Activated T-helper 1 cell treated with anti-CD3 and anti-CD28 coated beads, Interleukin-2, amount 50 U/mL, for 16 hours (primary cell): ENCODE results near the gene ZFYVE28.

Experiments
- DNase-seq, 2 donors: peaks; one replicate each; pipeline ENCODE4 v3.0.0-alpha.2; 2020; ENCODE audit warnings: low read depth in 1 of 2, low spot score in 1 of 2

Gene ZFYVE28

DNA sequence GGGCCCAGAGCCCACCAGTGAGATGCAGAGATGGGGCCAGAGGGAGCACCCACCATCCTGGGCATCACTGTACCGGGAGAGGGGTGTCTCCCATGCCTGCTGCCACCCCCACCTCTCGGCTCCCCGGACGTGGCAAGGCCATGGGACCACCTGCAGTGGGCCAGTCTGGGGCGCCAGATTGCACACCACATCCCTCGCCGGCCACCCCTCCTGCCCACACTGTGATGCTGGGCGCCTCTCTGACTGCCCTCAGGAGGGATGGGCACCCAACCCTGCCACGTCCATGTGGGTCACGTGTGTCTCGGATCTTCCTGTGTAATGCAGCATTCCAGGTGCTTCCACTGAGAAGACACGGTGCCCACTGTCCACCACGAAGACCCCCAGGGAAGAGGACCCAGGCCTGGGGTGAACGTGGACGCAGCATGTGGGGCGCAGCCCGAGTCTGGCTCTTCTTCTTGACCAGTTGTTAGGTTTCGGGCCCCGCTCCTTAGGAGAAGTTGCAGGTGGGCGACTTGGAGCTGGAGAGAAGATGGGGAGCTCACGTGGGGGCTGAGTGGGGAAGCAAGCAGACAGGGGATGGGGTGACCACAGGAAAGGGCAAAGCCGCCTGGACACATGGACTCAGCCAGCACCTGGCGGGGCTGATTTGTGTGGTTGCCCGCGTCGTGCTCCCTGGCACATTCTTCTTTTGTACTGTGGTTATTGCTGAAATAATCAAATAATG is 47.7 kb downstream of the ZFYVE28 start:
- no peak for DNase-seq

GRCh38 chr4:2368746-2369437 is 49.6 kb downstream of the ZFYVE28 start:
- no peak for DNase-seq

GRCh38 chr4:2367626-2368025 is 50.8 kb downstream of the ZFYVE28 start:
- DNase-seq = no peak

GRCh38 chr4:2366252-2367192 is 51.9 kb downstream of the ZFYVE28 start:
- no peak for DNase-seq

DNA sequence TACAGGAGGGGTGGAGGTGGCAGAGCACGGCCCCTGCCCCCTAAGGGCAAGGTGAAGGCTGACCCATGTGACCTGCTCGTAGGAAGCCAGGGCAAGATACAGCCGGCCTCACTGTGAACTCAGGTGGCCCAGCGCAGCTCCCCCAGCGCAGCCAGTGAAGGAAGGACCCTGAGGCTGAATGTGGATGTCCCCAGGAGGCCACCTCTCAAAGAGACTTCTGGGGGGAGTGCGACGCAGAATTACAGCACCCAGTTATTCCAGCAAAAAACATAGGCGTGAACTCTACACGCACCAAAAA is 52.6 kb downstream of the ZFYVE28 start:
- no peak for DNase-seq

- no peak for DNase-seq
Observed at GRCh38 chr4:2365054-2365912, 53.2 kb downstream of the ZFYVE28 start.

DNA sequence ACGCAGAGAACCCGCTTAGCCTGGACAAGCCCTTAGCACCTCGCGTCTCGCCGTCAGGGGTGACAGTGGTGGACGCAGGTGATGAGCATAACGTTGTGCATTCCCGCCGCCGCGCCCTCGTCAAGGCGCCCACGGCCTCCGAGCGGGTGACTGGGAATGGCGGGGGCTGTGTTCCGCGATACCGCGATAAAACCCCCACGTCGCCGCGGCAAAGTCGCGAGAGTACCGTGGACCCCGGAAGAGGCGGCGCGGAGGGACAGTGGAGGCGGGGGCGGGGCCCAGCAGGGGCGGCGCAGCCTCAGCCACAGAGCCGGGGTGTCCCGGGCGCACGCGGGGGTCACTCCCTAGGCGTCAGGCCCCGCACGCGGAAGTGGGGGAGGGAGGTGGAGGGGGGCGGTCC is 53.8 kb downstream of the ZFYVE28 start:
- peak; percentile 41 to 52 for DNase-seq

GRCh38 chr4:2363951-2364653 is 54.3 kb downstream of the ZFYVE28 start:
- DNase-seq = no peak

DNA sequence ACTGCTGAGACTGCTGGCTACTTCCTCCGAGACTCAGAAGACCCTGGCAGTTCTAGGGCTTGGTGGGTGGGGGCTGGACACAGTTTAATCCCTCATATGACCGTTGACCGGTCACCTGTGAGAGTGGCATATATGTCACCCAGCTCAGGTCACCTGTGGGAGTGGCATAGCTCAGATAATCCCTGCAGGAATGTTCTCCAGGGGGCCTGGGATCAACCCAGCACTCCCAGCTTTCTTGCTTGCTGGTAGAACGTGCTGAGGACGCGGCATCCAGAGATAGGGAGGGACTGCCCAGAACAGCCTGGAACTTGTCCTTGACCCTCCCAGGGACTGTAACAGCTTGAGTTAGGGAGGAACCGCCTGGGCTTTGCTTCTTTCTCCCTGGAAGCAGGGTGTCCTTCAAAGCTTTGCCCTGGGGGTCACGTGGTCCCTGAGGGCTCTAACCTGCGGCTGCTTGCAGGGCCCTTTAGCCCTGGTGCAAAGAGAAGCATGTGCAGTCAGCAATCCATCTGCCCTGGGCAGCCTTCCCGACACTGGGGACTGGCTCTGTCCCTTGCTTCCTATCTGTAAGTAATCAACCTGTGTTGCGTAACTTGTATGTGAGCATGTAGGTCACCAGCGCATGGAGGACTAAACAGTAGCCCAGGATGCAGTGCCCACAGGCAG is 55.3 kb downstream of the ZFYVE28 start:
- no peak for DNase-seq

DNA sequence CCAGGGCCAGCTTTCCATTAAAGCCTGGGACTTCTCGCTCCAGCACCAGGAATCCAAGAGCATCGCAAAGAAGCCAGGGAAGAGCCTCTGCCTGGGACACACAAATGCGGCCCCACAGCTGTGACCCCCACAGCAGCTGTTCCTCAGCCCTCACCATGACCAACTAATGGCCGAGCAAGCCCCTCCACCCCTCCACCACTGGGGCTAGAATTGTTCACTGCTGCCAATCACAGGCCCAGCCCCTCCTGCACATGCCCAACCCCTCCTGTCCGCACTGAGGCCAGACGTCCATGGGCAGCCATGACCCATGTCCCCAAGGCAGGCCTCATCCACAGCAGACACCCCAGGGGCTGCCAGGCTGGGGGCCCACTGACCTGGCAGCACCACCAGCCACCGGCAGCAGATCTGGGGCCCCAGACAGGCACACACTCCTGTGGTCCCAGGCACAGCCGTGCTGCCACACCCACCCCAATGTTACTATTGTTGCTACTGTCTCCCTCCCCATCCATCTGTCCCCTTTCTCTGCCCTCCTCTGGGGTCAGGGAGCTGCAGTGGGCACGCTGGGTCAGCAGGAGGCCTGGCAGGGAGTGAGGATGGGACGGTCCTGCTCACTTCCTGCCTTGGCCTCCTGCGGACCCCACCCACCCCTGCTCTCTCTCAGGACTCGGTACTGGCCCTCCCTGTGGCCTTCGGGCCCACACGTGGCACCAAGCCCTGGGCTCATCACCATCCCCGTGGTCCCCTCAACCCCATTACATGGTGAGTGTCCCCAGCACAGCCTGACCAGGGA is 56.0 kb downstream of the ZFYVE28 start:
- no peak for DNase-seq

DNA sequence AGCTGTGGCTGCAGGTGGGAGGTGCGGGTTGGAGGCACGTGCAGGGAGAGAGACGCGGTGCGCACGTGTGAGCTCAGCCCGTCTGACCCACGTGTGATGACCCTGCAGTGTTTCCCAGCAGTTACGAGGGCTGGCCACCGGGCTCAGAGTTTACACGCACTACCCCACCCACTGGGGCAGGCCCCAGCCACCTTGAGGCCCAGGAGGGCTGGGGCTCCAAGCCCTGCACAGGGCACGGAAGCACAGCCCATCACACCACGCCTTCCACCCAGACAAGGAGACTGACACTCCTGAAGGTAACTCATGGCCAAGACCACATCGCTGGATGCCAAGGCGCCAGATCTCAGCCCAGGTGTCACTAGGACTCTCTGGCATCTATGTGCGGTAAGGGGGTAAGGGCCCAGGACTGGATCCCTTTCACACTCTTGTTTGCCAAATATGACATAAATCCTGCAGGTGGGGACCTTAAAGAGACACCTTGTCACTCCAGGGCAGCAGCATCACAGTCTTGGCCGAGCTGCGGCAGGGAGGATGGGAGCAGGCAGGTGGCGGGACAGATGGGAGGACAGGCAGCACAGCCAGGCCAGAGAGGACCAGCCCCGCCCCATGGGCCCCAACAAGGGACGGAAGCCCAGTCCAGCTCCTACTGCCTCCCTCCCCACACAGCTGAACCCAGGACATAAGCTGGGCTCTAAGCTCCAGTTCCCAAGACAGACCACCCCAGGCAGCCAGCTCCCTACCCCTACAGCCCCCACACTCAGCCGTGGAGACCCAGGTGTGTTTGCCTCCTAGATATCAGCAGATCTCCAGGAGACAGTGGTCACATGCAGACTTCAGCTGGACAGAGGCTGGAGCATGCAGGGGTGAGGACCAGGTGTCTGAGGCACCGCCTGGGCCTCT is 56.8 kb downstream of the ZFYVE28 start:
- no peak for DNase-seq

- no peak for DNase-seq
Observed at GRCh38 chr4:2360396-2360730, 58.1 kb downstream of the ZFYVE28 start.

GRCh38 chr4:2359591-2360395 is 58.7 kb downstream of the ZFYVE28 start:
- DNase-seq = no peak

DNA sequence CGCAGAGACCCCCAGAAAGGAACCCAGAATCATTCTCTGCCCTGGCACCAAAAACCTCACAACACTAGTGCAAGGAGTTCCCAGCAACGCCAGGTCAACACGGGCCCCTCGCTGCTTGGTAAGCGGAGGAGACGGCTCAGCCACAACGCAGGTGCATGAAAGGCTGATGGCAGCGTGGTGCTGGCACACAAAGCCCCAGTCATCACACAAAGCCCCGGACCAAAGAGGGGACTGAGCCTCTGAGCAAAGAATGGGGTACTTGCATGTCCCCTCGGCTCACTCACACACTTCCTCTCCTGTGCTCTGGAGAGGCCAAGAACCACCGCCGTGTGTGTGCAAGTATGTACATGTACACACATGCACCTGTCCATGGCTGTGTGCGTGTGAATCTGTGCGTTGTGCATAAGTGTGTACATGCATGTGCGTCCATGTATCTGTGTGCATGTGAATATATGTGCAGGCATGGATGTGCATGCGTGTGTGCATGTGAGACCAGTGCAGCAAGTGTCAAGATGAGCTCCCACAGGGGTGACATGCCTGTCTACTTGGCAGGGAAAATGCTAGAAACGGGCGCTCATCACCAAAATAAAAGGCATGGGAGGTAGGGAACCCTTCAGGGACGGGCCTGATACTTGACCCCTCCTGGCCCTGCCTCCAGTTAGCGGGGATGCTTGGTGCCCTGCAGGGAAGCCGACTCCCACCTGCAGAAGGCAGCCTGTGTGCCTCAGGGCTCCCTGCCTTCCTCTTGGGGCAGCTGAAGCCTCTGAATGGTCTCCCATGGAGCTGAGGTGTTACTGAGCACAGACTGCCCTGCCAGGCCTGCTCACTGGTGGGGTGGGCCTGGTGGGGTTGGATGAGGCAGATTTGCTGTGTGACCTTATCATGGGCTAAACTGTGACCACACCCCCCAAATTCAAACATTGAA is 60.4 kb downstream of the ZFYVE28 start:
- DNase-seq = no peak

- DNase-seq = no peak
Observed at GRCh38 chr4:2356123-2357069, 62.0 kb downstream of the ZFYVE28 start.
